Non-pigmented ciliary epithelial cell (primary cell): Measurements from ENCODE around the gene SNX11.

ENCODE experiments used
- DNase-seq: peaks from one replicate; pipeline ENCODE4 v3.0.0-alpha.2; 2010; ENCODE audit warnings: low read depth

SNX11 gene

GRCh38 chr17:48100160-48100559 lies 7.4 kb upstream of the SNX11 start:
- DNase-seq: peak; percentile 26

- DNase-seq: no peak
These were observed 7.0 kb upstream of the SNX11 start for GRCh38 chr17:48100591-48101011.

- peak; percentile 77 for DNase-seq
These were observed 6.4 kb upstream of the SNX11 start, which contains the start of gene CBX1 for GRCh38 chr17:48101012-48101720. Gene CBX1 (minus strand): TSS chr17:48101478. CDS start chr17:48077004, 24,474 bp downstream.

- no peak for DNase-seq
These were observed 5.4 kb upstream of the SNX11 start for GRCh38 chr17:48102043-48102750.

- DNase-seq: no peak
These were observed 4.5 kb upstream of the SNX11 start for GRCh38 chr17:48102798-48103715.

GRCh38 chr17:48104440-48104839 lies 3.1 kb upstream of the SNX11 start:
- DNase-seq: no peak

- no peak for DNase-seq
These were observed 797 bp upstream of the SNX11 start for GRCh38 chr17:48106802-48107136.

GRCh38 chr17:48110761-48111160 lies 3.2 kb downstream of the SNX11 start:
- DNase-seq: no peak

- DNase-seq: no peak
These were observed 4.3 kb downstream of the SNX11 start for GRCh38 chr17:48111937-48112241.

- no peak for DNase-seq
These were observed 5.7 kb downstream of the SNX11 start for GRCh38 chr17:48113201-48113676.

GRCh38 chr17:48121923-48122664 lies 14.5 kb downstream of the SNX11 start:
- no peak for DNase-seq

- DNase-seq: no peak
These were observed 15.1 kb downstream of the SNX11 start for GRCh38 chr17:48122665-48123045.

GRCh38 chr17:48123111-48123510 lies 15.5 kb downstream of the SNX11 start:
- DNase-seq: no peak

- DNase-seq: no peak
These were observed 16.3 kb downstream of the SNX11 start for GRCh38 chr17:48123776-48124388.

- DNase-seq: no peak
These were observed 18.4 kb downstream of the SNX11 start for GRCh38 chr17:48125829-48126531.

- DNase-seq: no peak
These were observed 18.9 kb downstream of the SNX11 start for GRCh38 chr17:48126532-48126850.

GRCh38 chr17:48127371-48128051 lies 19.9 kb downstream of the SNX11 start:
- no peak for DNase-seq

- DNase-seq: no peak
These were observed 20.8 kb downstream of the SNX11 start for GRCh38 chr17:48128400-48128799.

- DNase-seq: no peak
These were observed 22.4 kb downstream of the SNX11 start for GRCh38 chr17:48129981-48130380.

- peak; percentile 13 for DNase-seq
These were observed 23.8 kb downstream of the SNX11 start for GRCh38 chr17:48131216-48131824.
